ENCODE data around the gene GLDN. TPM values are rescaled to one million over a fixed set of nuclear protein-coding genes. Genes with fewer than 3 reads are reported as not detected.

GLDN gene
- total RNA-seq, 1 experiment from 2014 or later, result 0.77 TPM

GRCh38 chr15:51367322-51367976 is 26.0 kb downstream of the GLDN start (continued):
- TF ChIP-seq ZNF416 (CRISPR knock-in tag; IDR thresholded peaks at IDR 0.05) (no peak), PRDM15 (CRISPR knock-in tag; IDR thresholded peaks at IDR 0.05) (no peak), NR3C1 (CRISPR knock-in tag; conservative IDR thresholded peaks at IDR 0.05; ENCODE audit: low read depth) (no peak), CDX4 (CRISPR knock-in tag; IDR thresholded peaks at IDR 0.05; ENCODE audit: borderline replicate concordance) (no peak), JUN (CRISPR knock-in tag; IDR thresholded peaks at IDR 0.05) (no peak), FOXK1 (CRISPR knock-in tag; IDR thresholded peaks at IDR 0.05) (no peak)

- no peak for ATAC-seq
- Mint-ChIP-seq H3K4me1 (peaks cover 4% of the 10 kb centered on the region; the same call in 1 of the 2 replicates), H3K36me3 (no peaks in the 10 kb centered on the region)
Observed at GRCh38 chr15:51368307-51368706, 26.9 kb downstream of the GLDN start.

GRCh38 chr15:51368751-51369450 is 27.4 kb downstream of the GLDN start:
- H3K36me3 Mint-ChIP-seq, result no peaks in the 10 kb centered on the region
- no peak overlapping the region for H3K27ac Mint-ChIP-seq
- CTCF ChIA-PET, result interaction anchor here (0.9 to 2.8 kb wide), 8 partner anchors 14 to 236 kb away, joined by 3 to 10 read pairs (median 6); no protein-coding TSS in a partner anchor
- DNase-seq (ENCODE audit: low spot score) (no peak), ATAC-seq (no peak)
- H3K4me1 Mint-ChIP-seq, result peaks cover 4% of the 10 kb centered on the region; the same call in 1 of the 2 replicates
- H3K4me3 Mint-ChIP-seq, result no peak overlapping the region
- no peaks in the 10 kb centered on the region for H3K27me3 Mint-ChIP-seq (ENCODE audit: low read depth)
- no peaks in the 10 kb centered on the region for H3K9me3 Mint-ChIP-seq
- TF ChIP-seq ELF4 (CRISPR knock-in tag; IDR thresholded peaks at IDR 0.05; ENCODE audit: low read depth) (no peak), ZNF512 (CRISPR knock-in tag; IDR thresholded peaks at IDR 0.05; ENCODE audit: borderline replicate concordance) (no peak), ZNF281 (CRISPR knock-in tag; IDR thresholded peaks at IDR 0.05) (no peak), MXD4 (CRISPR knock-in tag; IDR thresholded peaks at IDR 0.05; ENCODE audit: borderline replicate concordance) (no peak), TP53 (CRISPR knock-in tag; IDR thresholded peaks at IDR 0.05) (no peak), ZNF671 (CRISPR knock-in tag; IDR thresholded peaks at IDR 0.05) (no peak), PRRX2 (CRISPR knock-in tag; IDR thresholded peaks at IDR 0.05) (no peak), ZBTB43 (CRISPR knock-in tag; IDR thresholded peaks at IDR 0.05) (no peak), ESRRA (CRISPR knock-in tag; IDR thresholded peaks at IDR 0.05; ENCODE audit: borderline replicate concordance) (no peak), ZNF232 (CRISPR knock-in tag; IDR thresholded peaks at IDR 0.05) (no peak), ZNF396 (CRISPR knock-in tag; IDR thresholded peaks at IDR 0.05; ENCODE audit: borderline replicate concordance) (no peak)
- POLR2A ChIA-PET, result no interaction called here

More at GRCh38 chr15:51368307-51368706, 26.9 kb downstream of the GLDN start:
- H3K27ac Mint-ChIP-seq, result no peak overlapping the region
- H3K9me3 Mint-ChIP-seq, result no peaks in the 10 kb centered on the region
- TF ChIP-seq ATF3 (CRISPR knock-in tag; conservative IDR thresholded peaks at IDR 0.05), result no peak
- no peak for TF ChIP-seq GTF2I (CRISPR knock-in tag; conservative IDR thresholded peaks at IDR 0.05)
- TF ChIP-seq TEAD1 (CRISPR knock-in tag; IDR thresholded peaks at IDR 0.05), result no peak
- ChIA-PET CTCF (interaction anchor here (1.3 to 2.8 kb wide), 6 partner anchors 14 to 206 kb away, joined by 5 to 10 read pairs (median 8); no protein-coding TSS in a partner anchor), POLR2A (no interaction called here)
- H3K4me3 Mint-ChIP-seq, result no peak overlapping the region
- H3K27me3 Mint-ChIP-seq (ENCODE audit: low read depth), result no peaks in the 10 kb centered on the region
- DNase-seq (ENCODE audit: low spot score), result no peak

Measured in WTC11 (cell line).